ENCODE data around the gene RPL27A.

The RPL27A gene

DNA sequence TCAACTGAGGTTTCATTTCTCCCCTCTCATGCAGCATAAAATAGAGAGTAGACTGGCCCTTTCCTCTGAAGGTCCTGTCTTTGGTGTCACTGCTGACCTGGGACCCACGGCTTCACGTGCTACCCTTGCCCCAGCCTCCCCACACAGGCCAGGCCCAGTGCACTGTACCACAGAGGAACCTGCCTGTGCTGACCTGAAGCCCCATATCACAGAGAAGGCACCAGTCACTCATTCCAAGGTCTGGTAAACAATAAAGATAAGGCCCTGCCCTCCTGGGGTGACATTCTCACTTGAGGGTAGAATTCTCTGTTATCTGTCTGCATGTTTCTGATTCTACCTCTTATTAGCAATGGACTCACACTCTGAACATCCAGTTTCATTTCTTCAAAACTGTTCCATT is 51.3 kb downstream of the RPL27A start:
- Histone ChIP-seq H3K4me3 (replicated peaks; ENCODE audit: low read depth, low read length) (no peak overlapping the region), H3K27me3 (replicated peaks; ENCODE audit: control insufficient read depth, insufficient read depth, low read length) (no peaks in the 10 kb centered on the region), H3K36me3 (ENCODE audit: control insufficient read depth, insufficient read depth, low read length) (no peaks in the 10 kb centered on the region)
- no peak for TF ChIP-seq CTCF (IDR thresholded peaks at IDR 0.05; ENCODE audit: insufficient read depth, low read length, poor library complexity, severe bottlenecking)
- DNase-seq (ENCODE audit: extremely low read depth, insufficient read length) = no peak

DNA sequence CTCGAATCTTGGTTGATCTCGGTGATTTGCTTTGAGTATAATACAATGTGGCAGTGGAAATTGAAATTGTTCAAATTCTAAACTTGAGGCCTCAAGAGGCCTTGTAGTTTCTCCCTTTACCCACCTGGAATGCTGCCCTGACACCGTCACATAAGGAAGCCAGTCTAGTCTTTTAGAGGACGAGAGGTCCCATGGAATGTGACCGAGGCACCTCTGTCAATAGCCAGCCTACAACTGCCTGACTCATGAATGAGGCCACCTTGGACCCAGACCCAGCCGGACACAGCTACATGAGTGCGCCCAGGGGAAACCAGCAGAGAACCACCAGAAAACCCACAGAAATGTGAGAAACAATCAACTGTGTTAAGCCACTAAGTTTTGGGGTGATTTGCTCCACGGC is 52.5 kb downstream of the RPL27A start:
- Histone ChIP-seq H3K27me3 (replicated peaks; ENCODE audit: control insufficient read depth, insufficient read depth, low read length) (no peaks in the 10 kb centered on the region), H3K4me3 (replicated peaks; ENCODE audit: low read depth, low read length) (no peak overlapping the region), H3K36me3 (ENCODE audit: control insufficient read depth, insufficient read depth, low read length) (no peaks in the 10 kb centered on the region)
- no peak for DNase-seq (ENCODE audit: extremely low read depth, insufficient read length)
- no peak for TF ChIP-seq CTCF (IDR thresholded peaks at IDR 0.05; ENCODE audit: insufficient read depth, low read length, poor library complexity, severe bottlenecking)

DNA sequence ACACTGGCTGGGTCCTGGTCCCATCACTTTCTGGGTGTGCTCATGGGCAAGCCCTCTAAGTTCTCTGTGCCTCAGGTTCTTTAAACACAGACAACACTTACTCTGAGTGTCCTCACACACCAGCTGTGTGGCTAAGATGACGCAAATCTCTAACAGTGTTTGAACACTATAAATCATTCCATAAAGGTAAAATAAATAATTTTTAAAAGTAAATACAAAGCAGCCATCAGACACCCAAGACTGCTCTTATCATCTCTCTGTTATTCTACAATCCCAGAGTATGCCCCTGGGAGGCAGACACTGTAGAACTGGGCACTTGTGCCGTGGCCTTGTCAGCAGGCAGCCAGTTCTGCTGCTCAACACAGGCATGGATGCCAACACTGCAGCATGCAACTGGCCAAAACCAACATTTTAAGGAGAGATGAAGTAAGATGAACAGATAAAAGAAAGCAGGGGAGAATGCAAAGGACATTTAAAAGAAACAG is 56.8 kb downstream of the RPL27A start:
- TF ChIP-seq CTCF (IDR thresholded peaks at IDR 0.05; ENCODE audit: insufficient read depth, low read length, poor library complexity, severe bottlenecking) = no peak
- DNase-seq (ENCODE audit: extremely low read depth, insufficient read length) = no peak
- Histone ChIP-seq H3K36me3 (ENCODE audit: control insufficient read depth, insufficient read depth, low read length) (no peaks in the 10 kb centered on the region), H3K4me3 (replicated peaks; ENCODE audit: low read depth, low read length) (no peak overlapping the region), H3K27me3 (replicated peaks; ENCODE audit: control insufficient read depth, insufficient read depth, low read length) (no peaks in the 10 kb centered on the region)

Measured in GM06990 (cell line).